OCI-LY7 (cell line): ENCODE data around the gene RNF43. TPM values are rescaled to one million over a fixed set of nuclear protein-coding genes. Genes with fewer than 3 reads are reported as not detected.

ENCODE experiments used
- BruUV-seq: library from RNA; stranded (reverse); fragments of 400-500 nt; replicated peaks from 2 replicates; lab custom pipeline; 2021; lab: Mats Ljungman, UMichigan
- CTCF ChIA-PET: fragments of 300-600 bp; sonication (Branson Sonifier 250); formaldehyde crosslinking; loops from one replicate; lab custom pipeline; 2022; ENCODE audit warnings: antibody characterized with exemption; ENCODE audit not compliant: unreplicated experiment; lab: Charles Lee
- POLR2A ChIA-PET: fragments of 300-600 bp; sonication (Branson Sonifier 250); formaldehyde crosslinking; loops from one replicate; lab custom pipeline; 2022; ENCODE audit warnings: antibody characterized with exemption; lab: Charles Lee
- DNase-seq: peaks from one replicate; pipeline ENCODE4 v3.0.0-alpha.2; 2015; ENCODE audit warnings: low spot score
- H2AFZ ChIP-seq: fragments of 200-600 bp; sonication (generic), shearing (Covaris generic); 2 replicates; pipeline ENCODE4 v1.6.1; 2014; ENCODE audit warnings: mild to moderate bottlenecking, antibody characterized with exemption, low read length, moderate library complexity
- H3K27ac ChIP-seq: fragments of 200-600 bp; sonication (generic); 2 replicates; pipeline ENCODE4 v1.5.1; 2014; ENCODE audit warnings: mixed run types, low read depth, mild to moderate bottlenecking, moderate library complexity, low read length, inconsistent platforms; ENCODE audit not compliant: poor library complexity, severe bottlenecking
- H3K36me3 ChIP-seq: fragments of 200-600 bp; sonication (generic); 2 replicates; pipeline ENCODE4 v1.6.1; 2014; ENCODE audit warnings: mild to moderate bottlenecking, antibody characterized with exemption, low read length, moderate library complexity, mixed read lengths; ENCODE audit not compliant: insufficient read depth
- H3K4me1 ChIP-seq: fragments of 200-600 bp; sonication (generic); 2 replicates; pipeline ENCODE4 v1.5.1; 2014; ENCODE audit warnings: mild to moderate bottlenecking, low read length; ENCODE audit not compliant: insufficient read depth, poor library complexity, severe bottlenecking
- H3K4me2 ChIP-seq: fragments of 200-600 bp; sonication (generic); 2 replicates; pipeline ENCODE4 v1.6.1; 2014; ENCODE audit warnings: mild to moderate bottlenecking, low read length
- H3K4me3 ChIP-seq: fragments of 200-600 bp; sonication (generic); 2 replicates; pipeline ENCODE4 v1.5.1; 2014; ENCODE audit warnings: mild to moderate bottlenecking, low read depth, low read length; ENCODE audit not compliant: poor library complexity, severe bottlenecking
- H3K79me2 ChIP-seq: fragments of 200-600 bp; sonication (generic); 2 replicates; pipeline ENCODE4 v1.6.1; 2016; ENCODE audit warnings: low read depth, mild to moderate bottlenecking, low read length, moderate library complexity, mixed read lengths; ENCODE audit not compliant: insufficient read depth
- H3K9me2 ChIP-seq: fragments of 200-600 bp; sonication (generic); 2 replicates; pipeline ENCODE4 v1.6.1; 2016; ENCODE audit warnings: mild to moderate bottlenecking, low read length, mixed read lengths; ENCODE audit not compliant: insufficient read depth
- H3K9me3 ChIP-seq: fragments of 200-600 bp; sonication (generic); 2 replicates; pipeline ENCODE4 v1.6.1; 2014; ENCODE audit warnings: mild to moderate bottlenecking, mixed run types, low read length, mixed read lengths
- H4K20me1 ChIP-seq: fragments of 200-600 bp; sonication (generic); 2 replicates; pipeline ENCODE4 v1.6.1; 2014; ENCODE audit warnings: mild to moderate bottlenecking, antibody characterized with exemption, low read length, moderate library complexity, mixed read lengths; ENCODE audit not compliant: insufficient read depth
- CTCF ChIP-seq: fragments of 200-600 bp; sonication (generic); conservative IDR thresholded peaks from 2 replicates; pipeline ENCODE4 v1.5.1; 2014; ENCODE audit warnings: mild to moderate bottlenecking, antibody characterized with exemption, low read length, moderate library complexity, mixed read lengths
- EZH2phosphoT487 ChIP-seq: fragments of 200-600 bp; sonication (generic); IDR thresholded peaks from 2 replicates; pipeline ENCODE4 v1.6.1; 2018; ENCODE audit warnings: low read depth, borderline replicate concordance, mild to moderate bottlenecking, mixed run types, antibody characterized with exemption, low read length, moderate library complexity, mixed read lengths
- intact Hi-C: fragments of 100-400 bp; cut with micrococcal nuclease; formaldehyde crosslinking; loops from one replicate; pipeline ENCODE4 v1.10.0; 2022; ENCODE audit not compliant: unreplicated experiment
- total RNA-seq, 2 experiments: library from RNA; depleted of rRNA in 1 of 2; stranded (reverse); fragments of >200 nt in 1 of 2; shearing (Covaris generic) in 1 of 2; gene quantifications; 2 replicates each; pipeline ENCODE4 v1.2.3, GENCODE V29; 2014 to 2022

Gene RNF43
- total RNA-seq, 2 experiments from 2014 or later: 0.19 to 0.80 TPM

GRCh38 chr17:58403311-58403710 lies 14.0 kb downstream of the RNF43 start:
- no peaks in the 10 kb centered on the region for H4K20me1 ChIP-seq
- H3K4me1 ChIP-seq: no peaks in the 10 kb centered on the region
- TF ChIP-seq EZH2phosphoT487: no peak
- TF ChIP-seq CTCF: no peak
- no peak overlapping the region for H3K27ac ChIP-seq
- H3K4me3 ChIP-seq: no peak overlapping the region
- no peak overlapping the region for H2AFZ ChIP-seq
- BruUV-seq: no TSS peak
- CTCF ChIA-PET: no interaction called here
- H3K4me2 ChIP-seq: no peak overlapping the region
- POLR2A ChIA-PET: no interaction called here
- no peaks in the 10 kb centered on the region for H3K79me2 ChIP-seq
- no peaks in the 10 kb centered on the region for H3K9me3 ChIP-seq
- intact Hi-C loops: no loop called here
- no peaks in the 10 kb centered on the region for H3K36me3 ChIP-seq
- no peak for DNase-seq
- H3K9me2 ChIP-seq: no peaks in the 10 kb centered on the region

GRCh38 chr17:58402679-58403078 lies 14.7 kb downstream of the RNF43 start:
- no peak overlapping the region for H3K27ac ChIP-seq
- ChIA-PET CTCF (no interaction called here), POLR2A (no interaction called here)
- no TSS peak for BruUV-seq
- H3K36me3 ChIP-seq: no peaks in the 10 kb centered on the region
- intact Hi-C loops: no loop called here
- DNase-seq: no peak
- no peak for TF ChIP-seq EZH2phosphoT487
- no peak for TF ChIP-seq CTCF
- no peak overlapping the region for H2AFZ ChIP-seq
- no peaks in the 10 kb centered on the region for H3K79me2 ChIP-seq
- no peaks in the 10 kb centered on the region for H3K4me1 ChIP-seq
- H3K4me3 ChIP-seq: no peak overlapping the region
- no peaks in the 10 kb centered on the region for H4K20me1 ChIP-seq
- H3K9me3 ChIP-seq: no peaks in the 10 kb centered on the region
- no peak overlapping the region for H3K4me2 ChIP-seq
- H3K9me2 ChIP-seq: no peaks in the 10 kb centered on the region

- no peak overlapping the region for H3K4me2 ChIP-seq
- ChIA-PET POLR2A (no interaction called here), CTCF (no interaction called here)
- intact Hi-C loops: no loop called here
- no peak overlapping the region for H3K27ac ChIP-seq
- H3K9me2 ChIP-seq: no peaks in the 10 kb centered on the region
- no peaks in the 10 kb centered on the region for H3K79me2 ChIP-seq
- no peaks in the 10 kb centered on the region for H4K20me1 ChIP-seq
- no peak overlapping the region for H2AFZ ChIP-seq
- H3K36me3 ChIP-seq: no peaks in the 10 kb centered on the region
- H3K4me3 ChIP-seq: no peak overlapping the region
- H3K4me1 ChIP-seq: no peaks in the 10 kb centered on the region
- TF ChIP-seq EZH2phosphoT487 (no peak), CTCF (no peak)
- H3K9me3 ChIP-seq: no peaks in the 10 kb centered on the region
- no peak for DNase-seq
- BruUV-seq: no TSS peak
Measured at GRCh38 chr17:58402047-58402446, 15.3 kb downstream of the RNF43 start.
